HG02759 (cell line): Measurements from ENCODE around the gene ESYT1.
"Not testable (repeated sequence)": the region's sequence is repeated elsewhere in the genome, so short reads cannot be mapped to it uniquely, and the experiment has no call there.

Source experiments
- ATAC-seq: cut with Tn5 transposase; IDR thresholded peaks from one replicate; pipeline ENCODE4 v1.9.1; 2021; ENCODE audit warnings: mild to moderate bottlenecking, moderate library complexity; ENCODE audit not compliant: unreplicated experiment

Gene ESYT1

DNA sequence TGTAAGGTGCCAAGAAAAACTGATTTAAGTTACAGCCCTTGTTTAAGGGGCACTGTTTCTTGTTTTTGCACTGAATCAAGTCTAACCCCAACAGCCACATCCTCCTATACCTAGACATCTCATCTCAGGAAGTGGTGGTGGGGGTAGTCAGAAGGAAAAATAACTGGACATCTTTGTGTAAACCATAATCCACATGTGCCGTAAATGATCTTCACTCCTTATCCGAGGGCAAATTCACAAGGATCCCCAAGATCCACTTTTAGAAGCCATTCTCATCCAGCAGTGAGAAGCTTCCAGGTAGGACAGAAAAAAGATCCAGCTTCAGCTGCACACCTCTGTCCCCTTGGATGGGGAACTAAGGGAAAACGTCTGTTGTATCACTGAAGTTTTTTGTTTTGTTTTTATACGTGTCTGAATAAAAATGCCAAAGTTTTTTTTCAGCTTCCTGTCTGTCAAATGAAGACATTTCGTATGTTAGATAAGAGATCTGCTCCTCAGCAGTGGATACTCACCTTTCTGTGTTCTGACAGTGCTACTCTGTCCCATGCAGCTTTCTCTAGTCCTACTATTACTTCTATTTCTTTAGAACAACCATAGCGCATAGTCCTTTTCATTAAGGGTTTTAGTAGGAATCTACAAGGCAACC, 24.9 kb upstream of the ESYT1 start:
- no peak for ATAC-seq

DNA sequence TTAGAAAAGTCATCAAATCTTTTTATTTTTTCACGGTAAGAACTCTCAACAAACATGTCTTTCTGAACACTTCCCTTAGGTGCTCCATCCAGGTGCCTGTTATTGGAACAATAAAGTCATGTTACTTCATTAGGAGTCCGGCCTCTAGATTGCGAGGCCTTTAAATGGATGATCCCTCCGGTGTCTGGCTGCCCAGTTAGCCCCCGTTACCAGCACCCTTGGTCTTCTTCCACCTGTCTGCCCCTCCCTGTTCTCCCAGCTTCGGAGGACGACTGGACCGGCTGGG, 24.3 kb upstream of the ESYT1 start:
- no peak for ATAC-seq

DNA sequence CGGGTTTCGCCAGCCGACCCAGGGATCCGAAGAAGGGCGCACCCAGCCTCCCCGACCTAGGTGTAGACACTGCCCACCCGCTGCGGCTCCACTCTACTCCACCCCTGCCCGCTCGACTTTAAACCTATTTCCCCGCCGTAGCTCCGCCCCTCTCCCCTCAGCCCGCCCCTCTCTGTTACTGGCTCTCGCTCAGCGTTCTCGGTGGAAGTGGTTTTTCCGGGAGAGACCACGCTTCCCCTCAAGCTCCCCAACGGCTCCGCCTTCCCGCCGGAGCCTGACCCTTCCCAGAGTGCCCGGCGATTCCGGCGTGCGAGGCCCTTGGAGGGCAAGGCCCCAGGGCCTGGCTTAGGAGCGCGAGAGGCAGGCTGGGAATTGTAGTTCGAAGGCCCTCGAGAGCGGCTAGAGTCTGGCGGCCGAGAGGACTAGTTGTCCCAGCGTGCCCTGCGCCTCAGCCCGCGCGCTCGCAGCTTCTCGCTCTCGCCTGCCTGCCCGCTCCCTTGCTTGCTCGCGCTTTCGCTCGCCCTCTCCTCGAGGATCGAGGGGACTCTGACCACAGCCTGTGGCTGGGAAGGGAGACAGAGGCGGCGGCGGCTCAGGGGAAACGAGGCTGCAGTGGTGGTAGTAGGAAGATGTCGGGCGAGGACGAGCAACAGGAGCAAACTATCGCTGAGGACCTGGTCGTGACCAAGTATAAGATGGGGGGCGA, 23.8 kb upstream of the ESYT1 start, which contains the start of gene PA2G4:
PA2G4 (plus strand) TSS at position 451 of the 706 bp plus-strand sequence; CDS start at position 630, 179 bp downstream.
- peak; percentile 93 for ATAC-seq

DNA sequence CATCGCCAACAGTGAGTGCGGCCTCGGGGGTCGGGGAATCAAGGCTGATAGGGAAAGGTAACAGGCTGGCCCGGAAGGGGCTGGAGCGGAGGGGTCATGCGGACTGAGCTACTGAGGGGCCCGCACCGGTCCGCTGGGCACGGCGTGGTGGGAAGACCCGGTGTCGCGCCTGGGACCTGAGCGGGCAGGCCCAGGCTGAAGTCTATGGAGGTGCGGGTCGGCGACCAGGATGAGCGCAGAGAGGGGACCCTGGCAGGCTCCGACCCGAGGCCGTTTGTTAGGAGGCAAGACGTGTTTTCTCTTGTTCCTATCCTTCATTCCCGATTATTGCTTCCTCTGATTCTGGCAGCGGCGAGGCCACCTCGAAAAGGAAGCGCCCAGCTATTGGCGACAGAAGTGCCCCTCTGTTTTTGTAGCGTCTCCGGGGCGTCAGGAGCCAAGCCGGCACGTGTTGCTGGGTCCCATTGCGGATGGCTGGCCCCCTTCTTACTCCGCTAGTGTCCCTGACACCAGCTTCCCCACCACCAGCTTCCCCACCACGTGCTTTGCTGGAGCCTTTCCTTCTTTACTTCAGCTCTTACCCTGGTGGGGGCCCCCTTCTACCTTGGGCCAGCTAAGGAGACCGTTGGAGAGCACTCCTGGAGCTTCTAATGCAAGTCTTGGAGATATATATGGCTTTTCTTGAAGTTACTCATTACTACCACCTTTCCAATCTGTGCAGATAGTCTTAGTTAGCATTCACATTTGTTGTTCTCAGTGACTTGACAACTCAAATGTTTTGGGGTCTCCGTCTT, 23.1 kb upstream of the ESYT1 start:
- ATAC-seq: peak; percentile 16

DNA sequence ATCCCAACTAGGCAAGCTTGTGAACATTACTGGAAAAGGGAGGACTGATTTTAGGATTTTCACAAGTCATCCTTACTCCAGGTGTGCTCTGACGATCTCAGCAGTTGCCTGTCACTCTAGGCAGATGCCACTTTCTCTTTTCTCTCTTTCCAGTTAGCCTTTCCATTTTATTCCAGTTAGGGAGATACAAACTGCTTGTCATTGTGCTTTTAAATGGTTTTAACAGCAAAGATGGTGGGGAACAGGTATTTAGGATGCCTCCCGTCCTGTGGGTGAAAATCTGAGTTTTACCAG, 22.5 kb upstream of the ESYT1 start:
- ATAC-seq: no peak

DNA sequence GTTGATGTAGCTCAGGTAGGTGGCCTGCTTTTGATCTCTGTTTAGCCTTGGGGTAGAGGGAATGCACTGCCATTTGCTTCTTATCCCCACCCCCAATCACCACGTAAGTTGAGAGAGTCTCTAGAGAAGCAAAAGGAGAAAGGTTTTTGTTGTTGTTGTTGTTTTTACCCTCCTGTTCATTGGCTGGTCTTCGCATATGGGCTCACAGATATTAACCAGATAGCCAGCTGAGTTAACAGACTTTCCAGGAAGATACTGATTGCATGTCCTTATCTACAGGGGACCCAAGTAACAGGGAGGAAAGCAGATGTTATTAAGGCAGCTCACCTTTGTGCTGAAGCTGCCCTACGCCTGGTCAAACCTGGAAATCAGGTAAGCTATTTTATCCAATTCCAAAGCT, 20.8 kb upstream of the ESYT1 start:
- no peak for ATAC-seq

DNA sequence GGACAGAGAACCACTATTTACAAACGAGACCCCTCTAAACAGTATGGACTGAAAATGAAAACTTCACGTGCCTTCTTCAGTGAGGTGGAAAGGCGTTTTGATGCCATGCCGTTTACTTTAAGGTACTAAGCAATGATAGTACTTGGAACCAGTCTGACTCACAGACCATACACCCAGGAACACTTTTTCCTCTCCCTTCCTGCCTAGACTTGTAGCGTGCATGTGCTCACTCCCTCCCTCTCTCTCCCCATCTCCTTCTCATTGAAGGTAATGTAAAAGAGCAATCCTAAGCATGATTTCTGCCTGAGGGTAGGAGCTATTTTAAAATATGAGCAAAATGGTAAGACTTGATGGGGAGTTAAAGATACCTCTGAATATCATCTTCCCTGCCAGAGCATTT, 17.5 kb upstream of the ESYT1 start:
- ATAC-seq: no peak

DNA sequence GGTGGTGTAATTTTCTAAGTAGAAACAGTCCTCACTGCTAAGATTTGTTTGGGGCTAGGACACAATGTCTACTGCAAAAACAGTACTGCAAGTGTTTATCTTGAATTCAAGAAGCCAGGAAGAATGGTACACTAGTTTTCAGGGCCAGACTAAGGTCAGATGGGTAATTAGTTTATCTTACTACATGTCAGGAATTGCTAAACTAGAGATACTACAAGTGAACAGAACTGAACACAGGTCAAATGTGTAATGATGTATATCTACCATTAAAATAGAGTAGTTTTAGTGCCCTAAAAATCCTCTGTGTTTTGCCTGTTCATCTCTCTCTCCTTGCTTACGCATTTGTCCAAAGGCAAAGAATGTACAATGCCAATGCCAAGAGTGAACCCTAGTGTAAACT, 14.0 kb upstream of the ESYT1 start:
- ATAC-seq: no peak

DNA sequence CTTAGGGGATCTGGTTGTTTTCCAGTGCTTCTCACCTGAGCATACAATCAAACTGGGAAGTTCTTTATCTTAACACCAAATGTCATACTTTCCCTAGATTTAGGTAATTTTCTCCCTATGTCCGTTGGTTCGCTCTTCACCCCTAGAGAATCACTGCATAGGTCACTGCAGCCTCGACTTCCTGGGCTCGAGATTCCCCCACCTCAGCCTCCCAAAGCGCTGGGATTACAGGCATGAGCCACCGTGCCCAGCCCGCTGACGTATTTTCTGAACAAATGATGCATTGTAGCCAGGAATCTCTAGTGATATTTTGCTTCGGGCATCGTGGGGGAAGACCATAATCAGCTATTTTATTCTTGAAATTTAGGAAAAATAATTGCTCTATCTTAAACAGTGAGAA, 12.7 kb upstream of the ESYT1 start:
- no peak for ATAC-seq

DNA sequence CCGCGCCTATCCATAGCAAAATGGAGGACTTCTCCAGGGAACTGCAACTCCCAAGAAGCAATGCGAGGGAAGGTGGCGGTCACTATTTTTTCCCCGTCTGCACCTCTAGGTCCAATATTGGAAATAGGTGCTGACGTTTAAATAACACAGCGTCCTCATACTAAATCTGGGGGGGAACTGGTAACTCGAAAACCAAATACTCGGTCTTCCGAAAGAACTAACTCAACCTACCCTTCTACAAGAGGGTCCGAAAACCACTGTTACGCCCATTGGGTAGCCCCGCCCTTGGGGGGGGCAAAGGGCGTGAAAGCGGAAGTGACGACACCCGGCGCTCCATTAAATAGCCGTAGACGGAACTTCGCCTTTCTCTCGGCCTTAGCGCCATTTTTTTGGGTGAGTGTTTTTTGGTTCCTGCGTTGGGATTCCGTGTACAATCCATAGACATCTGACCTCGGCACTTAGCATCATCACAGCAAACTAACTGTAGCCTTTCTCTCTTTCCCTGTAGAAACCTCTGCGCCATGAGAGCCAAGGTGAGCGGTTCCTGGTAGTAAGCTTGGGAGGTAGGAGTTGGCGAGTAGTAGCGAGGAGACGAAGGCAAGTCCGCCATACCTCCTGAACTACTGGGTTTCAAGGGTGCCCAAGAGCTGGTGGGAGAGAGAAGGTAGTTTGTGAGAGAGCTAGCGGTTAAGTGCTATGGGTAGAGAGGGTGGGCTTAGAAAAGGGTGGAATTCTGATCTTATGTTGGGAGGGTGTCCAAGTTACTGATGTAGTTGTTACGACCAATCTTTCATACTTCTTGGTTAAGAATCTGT, 11.6 kb upstream of the ESYT1 start, which contains the start of gene RPL41:
RPL41 (plus strand) TSS at position 367 of the 815 bp plus-strand sequence.
- peak; percentile 47 for ATAC-seq

DNA sequence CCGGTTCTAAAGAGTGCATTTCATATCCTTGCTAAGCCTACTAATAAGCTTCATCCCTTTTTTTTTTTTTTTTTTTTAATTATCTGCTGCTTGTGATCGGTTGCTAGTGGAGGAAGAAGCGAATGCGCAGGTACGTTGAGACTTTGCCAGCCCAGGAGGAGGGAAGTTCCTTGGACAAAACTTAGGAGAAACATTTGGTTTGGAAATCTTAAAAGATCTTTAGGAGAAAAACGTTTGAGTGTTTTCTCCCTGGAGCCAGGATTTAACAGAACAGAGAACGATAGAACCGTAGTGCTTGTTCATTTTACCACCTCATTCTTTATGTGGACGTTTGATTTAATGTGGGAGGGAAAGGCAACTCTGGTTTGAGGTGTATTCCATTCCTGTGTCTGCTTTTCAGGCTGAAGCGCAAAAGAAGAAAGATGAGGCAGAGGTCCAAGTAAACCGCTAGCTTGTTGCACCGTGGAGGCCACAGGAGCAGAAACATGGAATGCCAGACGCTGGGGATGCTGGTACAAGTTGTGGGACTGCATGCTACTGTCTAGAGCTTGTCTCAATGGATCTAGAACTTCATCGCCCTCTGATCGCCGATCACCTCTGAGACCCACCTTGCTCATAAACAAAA, 10.9 kb upstream of the ESYT1 start:
- not testable (repeated sequence) for ATAC-seq

DNA sequence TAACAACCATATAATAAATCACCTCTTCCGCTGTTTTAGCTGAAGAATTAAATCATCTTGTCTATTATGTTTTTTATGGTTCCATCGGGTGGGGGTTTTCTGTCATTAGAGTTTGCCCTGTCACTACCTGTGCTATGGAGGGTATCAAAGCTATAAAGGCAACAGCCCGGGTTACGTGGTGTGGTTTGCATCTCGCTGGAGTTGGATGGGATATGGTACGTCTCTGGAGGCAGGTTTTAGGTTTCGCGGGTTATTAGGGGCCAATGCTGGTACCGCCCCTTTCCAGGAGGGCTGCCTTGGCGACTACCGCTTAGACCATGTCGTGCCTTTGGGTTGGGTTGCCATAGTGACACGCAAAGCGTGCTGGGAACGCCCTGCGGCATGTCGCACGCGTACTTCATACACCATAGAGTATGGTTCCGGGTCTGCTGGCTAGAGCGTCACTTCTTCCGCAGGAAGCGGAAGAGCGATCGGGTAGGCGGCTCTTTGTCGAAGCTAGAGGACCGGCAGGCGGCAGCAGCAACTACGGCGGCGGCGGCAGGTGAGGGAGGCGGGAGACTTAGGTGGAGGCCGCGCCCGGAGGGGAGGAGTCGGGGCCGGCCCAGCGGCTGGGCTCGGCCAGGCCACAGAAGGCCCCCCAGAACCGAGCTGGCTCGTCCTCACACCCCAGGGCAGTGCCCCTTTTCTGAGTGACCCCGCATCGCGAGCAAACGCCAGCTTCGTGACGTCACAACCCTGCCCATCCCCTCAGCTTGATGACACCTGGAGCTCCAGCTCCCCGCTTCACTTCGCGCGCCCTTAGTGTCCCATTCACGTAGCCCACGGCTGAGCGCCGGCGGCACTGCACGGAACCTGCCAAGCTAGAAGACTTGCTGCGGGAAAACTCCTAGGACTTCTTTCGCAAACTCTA, 10.0 kb upstream of the ESYT1 start, which contains the start of gene ZC3H10:
ZC3H10 (plus strand) TSS at position 489 of the 910 bp plus-strand sequence. CDS start 2,297 bp downstream, outside the sequence.
- ATAC-seq: peak; percentile 86

DNA sequence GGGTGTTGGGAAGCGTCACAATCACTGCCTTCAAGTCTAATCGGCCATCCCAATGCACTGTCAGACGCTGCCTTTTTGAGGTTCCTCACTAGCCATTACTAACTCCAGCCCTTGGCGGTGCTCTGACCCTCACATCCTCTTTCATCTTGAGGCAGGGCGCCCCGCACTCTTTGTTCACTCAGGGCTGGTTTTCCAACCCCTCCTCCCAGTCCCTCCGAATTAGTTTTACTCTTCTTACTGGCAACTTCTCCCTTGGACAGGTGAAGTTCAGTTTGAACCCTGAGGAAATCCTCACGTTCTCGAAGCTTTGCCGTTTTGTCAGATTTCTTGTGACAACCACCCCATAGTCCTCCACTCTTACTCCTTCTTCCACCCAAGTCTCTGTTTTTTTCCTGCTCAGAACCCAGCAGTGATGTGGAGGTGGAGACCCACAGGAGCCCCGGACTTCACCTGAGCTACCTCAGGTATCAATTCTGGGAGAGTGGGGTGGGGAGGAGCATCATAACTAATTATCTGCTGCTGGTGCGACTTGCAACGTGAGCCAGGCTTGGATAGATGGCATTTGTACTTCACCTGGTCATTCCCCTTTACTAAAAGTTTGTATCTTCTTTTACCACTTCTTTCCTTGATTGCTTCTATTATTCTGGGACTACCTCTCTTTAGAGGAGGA, 9.2 kb upstream of the ESYT1 start:
- ATAC-seq: no peak

DNA sequence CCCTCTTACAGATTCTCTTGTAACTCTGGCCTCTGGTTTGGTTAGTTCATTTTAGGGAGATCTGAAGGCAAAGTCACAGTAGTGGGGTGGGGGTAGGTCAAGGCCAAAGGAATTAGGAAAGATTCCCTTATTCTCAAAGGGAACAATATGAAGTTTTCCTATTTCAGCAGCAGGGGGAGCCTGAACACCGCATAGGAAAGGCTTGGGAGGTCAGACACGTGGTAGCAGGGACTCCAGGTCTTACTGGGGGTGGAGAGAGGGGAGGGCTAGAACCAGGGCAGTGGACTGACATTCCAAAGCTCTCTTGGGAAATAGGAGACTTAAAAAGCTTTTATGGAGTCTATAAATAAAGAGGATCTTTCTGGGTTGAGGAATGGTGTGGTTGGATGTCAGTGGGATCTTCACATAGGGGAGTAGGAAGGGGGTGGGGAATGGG, 8.7 kb upstream of the ESYT1 start:
- ATAC-seq: no peak

DNA sequence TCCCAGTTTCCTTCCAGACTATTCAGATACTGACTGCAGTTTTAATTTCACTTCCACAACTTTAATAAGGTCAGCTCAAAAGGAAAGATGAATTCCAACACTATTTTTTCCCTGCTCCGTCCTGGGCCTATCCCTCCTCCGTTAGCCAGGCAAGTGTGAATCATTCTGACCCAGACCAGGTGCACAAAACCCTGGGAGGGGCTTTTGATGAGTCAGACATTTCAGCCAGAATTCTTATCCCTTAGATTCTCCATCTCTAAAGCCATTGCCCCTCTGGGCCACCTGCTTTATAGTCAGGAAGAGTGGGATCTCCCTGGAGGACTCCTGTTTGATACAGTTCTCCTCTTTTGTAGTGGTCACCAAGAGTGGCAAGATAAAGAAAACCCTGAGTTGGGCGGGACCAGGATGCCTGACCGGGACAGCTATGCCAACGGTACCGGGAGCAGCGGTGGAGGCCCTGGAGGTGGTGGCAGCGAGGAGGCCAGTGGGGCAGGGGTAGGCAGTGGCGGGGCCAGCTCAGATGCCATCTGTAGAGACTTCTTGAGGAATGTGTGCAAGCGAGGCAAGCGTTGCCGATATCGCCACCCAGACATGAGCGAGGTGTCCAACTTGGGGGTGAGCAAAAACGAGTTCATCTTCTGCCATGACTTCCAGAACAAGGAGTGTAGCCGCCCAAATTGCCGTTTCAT, 7.8 kb upstream of the ESYT1 start:
- no peak for ATAC-seq

DNA sequence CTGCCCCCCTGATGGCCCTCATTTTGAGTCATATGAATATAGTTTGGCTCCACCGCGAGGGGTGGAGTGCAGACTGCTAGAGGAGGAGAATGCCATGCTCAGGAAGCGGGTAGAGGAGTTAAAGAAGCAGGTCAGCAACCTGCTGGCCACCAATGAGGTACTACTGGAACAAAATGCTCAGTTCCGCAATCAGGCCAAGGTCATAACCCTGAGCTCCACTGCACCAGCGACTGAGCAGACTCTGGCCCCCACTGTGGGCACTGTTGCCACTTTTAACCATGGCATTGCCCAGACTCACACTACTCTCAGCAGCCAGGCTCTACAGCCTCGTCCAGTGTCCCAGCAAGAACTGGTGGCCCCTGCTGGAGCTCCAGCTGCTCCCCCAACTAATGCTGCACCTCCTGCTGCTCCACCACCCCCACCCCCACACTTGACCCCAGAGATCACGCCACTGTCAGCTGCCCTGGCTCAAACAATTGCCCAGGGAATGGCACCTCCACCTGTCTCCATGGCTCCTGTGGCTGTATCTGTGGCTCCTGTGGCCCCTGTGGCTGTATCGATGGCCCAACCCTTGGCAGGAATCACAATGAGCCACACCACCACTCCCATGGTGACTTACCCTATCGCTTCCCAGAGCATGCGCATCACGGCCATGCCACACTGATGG, 6.7 kb upstream of the ESYT1 start:
- no peak for ATAC-seq

DNA sequence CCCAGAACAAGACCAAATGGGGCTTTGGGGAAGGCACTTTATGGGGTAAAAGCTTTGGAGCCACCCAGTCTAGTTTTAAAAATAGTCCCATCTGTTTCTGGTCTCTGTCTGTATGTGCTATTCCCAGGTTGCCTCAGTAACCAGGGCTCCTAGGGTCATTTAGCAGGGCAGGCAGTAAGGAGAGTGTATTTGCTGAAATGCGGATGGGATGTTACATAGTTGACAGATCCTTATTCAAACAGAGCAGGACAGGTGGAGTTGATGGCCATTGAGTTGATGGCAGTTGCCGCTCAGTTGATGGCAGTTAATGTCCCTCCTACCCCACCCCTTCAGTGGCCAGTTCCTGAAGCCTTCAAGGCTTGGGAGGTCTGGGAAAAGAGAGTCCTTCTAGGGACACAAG, 5.4 kb upstream of the ESYT1 start:
- no peak for ATAC-seq

DNA sequence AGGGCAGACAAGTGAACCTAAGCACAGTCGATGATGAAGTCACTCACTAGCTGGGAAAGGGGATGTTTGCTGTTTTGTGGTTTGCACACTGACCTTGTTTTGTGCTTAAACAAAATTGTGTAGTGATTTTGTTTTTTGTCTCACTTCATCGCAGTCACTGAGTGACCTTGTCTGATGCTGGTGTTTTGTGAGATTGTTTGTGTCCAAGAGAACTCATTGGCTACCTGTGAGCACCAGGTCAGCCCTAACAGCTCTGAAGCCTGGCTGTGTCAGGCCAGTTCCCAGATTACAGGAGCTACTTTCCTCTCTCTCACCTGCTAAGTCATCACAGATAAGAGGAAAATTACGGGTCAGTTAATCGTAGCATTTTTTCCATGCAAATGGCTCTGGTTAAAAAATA, 3.9 kb upstream of the ESYT1 start:
- no peak for ATAC-seq
